Loucy (cell line): ENCODE data around the gene TSSK2.

ENCODE experiments used
- H2AFZ ChIP-seq: fragments of 200-600 bp; sonication (generic); 2 replicates; pipeline ENCODE4 v1.6.0; 2016; ENCODE audit warnings: antibody characterized with exemption, mild to moderate bottlenecking, low read length, moderate library complexity
- H3F3A ChIP-seq: fragments of 200-600 bp; 2 replicates; pipeline ENCODE4 v1.6.0; 2016; ENCODE audit warnings: antibody characterized with exemption, low read depth, mild to moderate bottlenecking
- H3K27me3 ChIP-seq: fragments of 200-600 bp; sonication (generic); 2 replicates; pipeline ENCODE4 v1.6.1; 2014; ENCODE audit warnings: low read length, mild to moderate bottlenecking; ENCODE audit not compliant: insufficient read depth, poor library complexity, severe bottlenecking
- H3K36me3 ChIP-seq: fragments of 200-600 bp; sonication (generic); 2 replicates; pipeline ENCODE4 v1.6.1; 2016; ENCODE audit warnings: low read length; ENCODE audit not compliant: insufficient read depth
- H3K4me1 ChIP-seq: fragments of 200-600 bp; sonication (generic); 2 replicates; pipeline ENCODE4 v1.5.1; 2014; ENCODE audit warnings: low read length, mild to moderate bottlenecking; ENCODE audit not compliant: insufficient read depth, poor library complexity, severe bottlenecking
- H3K4me2 ChIP-seq: fragments of 200-600 bp; sonication (generic); 2 replicates; pipeline ENCODE4 v1.6.0; 2014; ENCODE audit warnings: antibody characterized with exemption, low read length, low read depth, mild to moderate bottlenecking; ENCODE audit not compliant: poor library complexity, severe bottlenecking
- H3K4me3 ChIP-seq: fragments of 200-600 bp; sonication (generic); 2 replicates; pipeline ENCODE4 v1.5.1; 2014; ENCODE audit warnings: low read length, mild to moderate bottlenecking, mixed read lengths; ENCODE audit not compliant: poor library complexity, severe bottlenecking
- H3K79me2 ChIP-seq: fragments of 200-600 bp; sonication (generic); 2 replicates; pipeline ENCODE4 v1.6.1; 2014; ENCODE audit warnings: low read length; ENCODE audit not compliant: insufficient read depth
- H3K9ac ChIP-seq: fragments of 200-600 bp; sonication (generic); 2 replicates; pipeline ENCODE4 v1.6.0; 2014; ENCODE audit warnings: mild to moderate bottlenecking, low read depth, low read length, moderate library complexity; ENCODE audit not compliant: poor library complexity, severe bottlenecking
- H3K9me2 ChIP-seq: fragments of 200-600 bp; sonication (generic); replicated peaks from 2 replicates; pipeline ENCODE4 v1.6.1; 2016; ENCODE audit warnings: low read depth, low read length, mixed read lengths
- H3K9me3 ChIP-seq: fragments of 200-600 bp; sonication (generic); 2 replicates; pipeline ENCODE4 v1.6.1; 2014; ENCODE audit warnings: mild to moderate bottlenecking, antibody characterized with exemption, low read length, low read depth; ENCODE audit not compliant: insufficient read depth
- H4K20me1 ChIP-seq: fragments of 200-600 bp; sonication (generic); 2 replicates; pipeline ENCODE4 v1.6.0; 2014; ENCODE audit warnings: antibody characterized with exemption, low read length, mild to moderate bottlenecking; ENCODE audit not compliant: insufficient read depth, poor library complexity, severe bottlenecking
- EZH2phosphoT487 ChIP-seq: fragments of 200-600 bp; IDR thresholded peaks from 2 replicates; pipeline ENCODE4 v1.6.1; 2018; ENCODE audit warnings: antibody characterized with exemption, mild to moderate bottlenecking, moderate library complexity, borderline replicate concordance
- TF ChIP-seq, protein P1 (sequence below): fragments of 200-600 bp; sonication (generic); conservative IDR thresholded peaks from 2 replicates; pipeline ENCODE4 v1.5.1; 2014; ENCODE audit warnings: mild to moderate bottlenecking, antibody characterized with exemption, low read length

The TSSK2 gene

DNA sequence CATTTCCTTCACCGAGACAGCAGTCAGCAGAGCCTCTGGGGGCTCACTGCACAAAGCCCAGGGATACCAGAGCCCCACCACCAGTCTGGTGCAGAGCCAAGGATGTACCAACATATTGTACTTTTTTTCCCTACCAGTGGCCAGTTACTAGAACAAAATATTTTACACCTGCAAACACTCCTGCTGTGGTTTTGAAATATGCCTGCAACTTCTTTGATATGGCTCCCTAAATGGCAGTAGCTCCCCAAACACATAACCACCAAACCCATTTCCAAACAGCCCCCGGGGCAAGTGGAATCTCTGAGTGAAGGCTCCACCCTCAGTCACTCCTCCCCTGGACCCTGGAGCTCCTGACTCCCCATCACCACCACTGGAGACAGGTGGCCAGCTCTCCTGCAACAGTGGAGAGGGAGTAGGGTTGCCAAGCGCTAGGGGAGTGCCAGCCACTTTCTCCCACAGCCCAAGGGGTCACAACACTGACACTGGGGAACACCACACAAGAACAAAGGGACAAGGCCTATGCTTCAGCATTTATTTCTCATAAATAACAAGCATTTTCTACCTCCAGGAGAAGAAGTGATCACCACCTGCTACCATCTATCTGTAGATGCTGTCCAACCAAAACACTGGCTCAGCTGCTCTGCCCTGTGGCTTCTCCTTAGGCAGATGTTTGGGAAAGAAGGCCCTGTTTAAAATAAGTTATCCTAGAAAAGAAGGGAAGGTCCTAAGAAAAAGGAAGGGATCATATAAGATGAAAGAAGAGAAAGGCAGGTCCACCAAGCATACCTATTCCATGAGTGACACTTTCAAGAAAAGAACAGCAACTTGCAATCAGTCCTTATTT is 24.0 kb upstream of the TSSK2 start:
- no peaks in the 10 kb centered on the region; the same call in 1 of the 2 replicates for H3K36me3 ChIP-seq
- H3K79me2 ChIP-seq = peaks cover 85% of the 10 kb centered on the region
- no peak overlapping the region for H2AFZ ChIP-seq
- H3K4me2 ChIP-seq = no peak overlapping the region
- peaks cover 14% of the 10 kb centered on the region for H3K4me1 ChIP-seq
- TF ChIP-seq, protein P1, sequence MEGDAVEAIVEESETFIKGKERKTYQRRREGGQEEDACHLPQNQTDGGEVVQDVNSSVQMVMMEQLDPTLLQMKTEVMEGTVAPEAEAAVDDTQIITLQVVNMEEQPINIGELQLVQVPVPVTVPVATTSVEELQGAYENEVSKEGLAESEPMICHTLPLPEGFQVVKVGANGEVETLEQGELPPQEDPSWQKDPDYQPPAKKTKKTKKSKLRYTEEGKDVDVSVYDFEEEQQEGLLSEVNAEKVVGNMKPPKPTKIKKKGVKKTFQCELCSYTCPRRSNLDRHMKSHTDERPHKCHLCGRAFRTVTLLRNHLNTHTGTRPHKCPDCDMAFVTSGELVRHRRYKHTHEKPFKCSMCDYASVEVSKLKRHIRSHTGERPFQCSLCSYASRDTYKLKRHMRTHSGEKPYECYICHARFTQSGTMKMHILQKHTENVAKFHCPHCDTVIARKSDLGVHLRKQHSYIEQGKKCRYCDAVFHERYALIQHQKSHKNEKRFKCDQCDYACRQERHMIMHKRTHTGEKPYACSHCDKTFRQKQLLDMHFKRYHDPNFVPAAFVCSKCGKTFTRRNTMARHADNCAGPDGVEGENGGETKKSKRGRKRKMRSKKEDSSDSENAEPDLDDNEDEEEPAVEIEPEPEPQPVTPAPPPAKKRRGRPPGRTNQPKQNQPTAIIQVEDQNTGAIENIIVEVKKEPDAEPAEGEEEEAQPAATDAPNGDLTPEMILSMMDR = no peak
- TF ChIP-seq EZH2phosphoT487 = no peak
- H4K20me1 ChIP-seq = peaks cover 24% of the 10 kb centered on the region
- H3K9me2 ChIP-seq = no peaks in the 10 kb centered on the region
- H3K4me3 ChIP-seq = no peak overlapping the region
- no peaks in the 10 kb centered on the region for H3F3A ChIP-seq
- H3K9ac ChIP-seq = no peak overlapping the region
- no peaks in the 10 kb centered on the region for H3K9me3 ChIP-seq
- no peaks in the 10 kb centered on the region for H3K27me3 ChIP-seq

DNA sequence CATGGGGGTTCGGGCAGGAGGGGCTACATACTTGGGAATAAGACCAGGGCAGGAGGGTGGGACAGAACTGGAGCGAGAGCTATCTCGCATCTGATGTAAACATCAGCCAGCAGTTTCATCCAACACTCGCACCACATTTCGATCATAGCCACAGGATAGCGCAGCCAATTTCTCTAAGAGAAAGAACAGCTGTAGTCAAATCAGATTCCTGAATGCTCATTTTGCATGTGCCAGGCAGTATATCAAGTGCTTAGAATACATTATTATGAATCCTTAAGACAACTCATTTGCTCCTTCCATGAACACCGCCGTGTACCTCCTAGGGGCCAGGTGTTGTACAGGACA is 23.4 kb upstream of the TSSK2 start:
- H3K9me3 ChIP-seq = no peaks in the 10 kb centered on the region
- H3K4me3 ChIP-seq = no peak overlapping the region
- no peak overlapping the region for H2AFZ ChIP-seq
- TF ChIP-seq, protein P1 = no peak
- TF ChIP-seq EZH2phosphoT487 = no peak
- H3K4me2 ChIP-seq = no peak overlapping the region
- no peak overlapping the region for H3K9ac ChIP-seq
- no peaks in the 10 kb centered on the region for H3K27me3 ChIP-seq
- no peaks in the 10 kb centered on the region; the same call in 1 of the 2 replicates for H3K36me3 ChIP-seq
- H3K4me1 ChIP-seq = peaks cover 14% of the 10 kb centered on the region
- H3K9me2 ChIP-seq = no peaks in the 10 kb centered on the region
- no peaks in the 10 kb centered on the region for H3F3A ChIP-seq
- H3K79me2 ChIP-seq = peaks cover 85% of the 10 kb centered on the region
- H4K20me1 ChIP-seq = peaks cover 24% of the 10 kb centered on the region

DNA sequence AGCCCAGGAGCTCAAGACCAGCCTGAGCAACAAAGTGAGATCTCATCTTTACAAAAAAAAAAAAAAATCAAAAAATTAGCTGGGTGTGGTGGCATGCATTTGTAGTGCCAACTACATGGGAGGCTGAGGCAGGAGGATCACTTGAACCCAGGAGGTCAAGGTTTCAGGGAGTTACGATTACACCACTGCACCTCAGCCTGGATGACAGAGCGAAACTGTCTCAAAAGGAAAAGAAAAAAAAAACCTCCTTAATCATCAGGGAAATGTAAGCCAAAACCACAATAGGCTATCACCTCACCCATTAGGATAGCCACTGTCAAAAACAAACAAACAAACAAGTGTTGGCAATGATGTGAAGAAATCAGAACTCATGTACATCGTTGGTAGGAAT is 22.3 kb upstream of the TSSK2 start:
- H2AFZ ChIP-seq = no peak overlapping the region
- no peak for TF ChIP-seq EZH2phosphoT487
- TF ChIP-seq, protein P1 = no peak
- peaks cover 24% of the 10 kb centered on the region for H4K20me1 ChIP-seq
- H3K4me2 ChIP-seq = peak overlapping the region; percentile 56
- no peaks in the 10 kb centered on the region; the same call in 1 of the 2 replicates for H3K36me3 ChIP-seq
- H3K4me1 ChIP-seq = peaks cover 14% of the 10 kb centered on the region
- no peaks in the 10 kb centered on the region for H3K9me3 ChIP-seq
- no peaks in the 10 kb centered on the region for H3F3A ChIP-seq
- H3K4me3 ChIP-seq = peak overlapping the region; percentile 15
- H3K27me3 ChIP-seq = no peaks in the 10 kb centered on the region
- H3K9me2 ChIP-seq = no peaks in the 10 kb centered on the region
- H3K9ac ChIP-seq = no peak overlapping the region
- H3K79me2 ChIP-seq = peaks cover 84% of the 10 kb centered on the region
